LNCaP clone FGC (cell line): Measurements from ENCODE around the gene SGMS1.
"Not testable (repeated sequence)": the region's sequence is repeated elsewhere in the genome, so short reads cannot be mapped to it uniquely, and the experiment has no call there.

Experiments used
- DNase-seq: peaks from one replicate; pipeline ENCODE4 v3.0.0-alpha.2; 2011; ENCODE audit warnings: low read depth
- H3K4me3 ChIP-seq: 2 replicates; pipeline ENCODE4 v1.5.1; 2011; ENCODE audit warnings: mild to moderate bottlenecking, low read depth, low read length, control low read depth
- TF ChIP-seq, protein P1 (sequence below): IDR thresholded peaks from 2 replicates; pipeline ENCODE4 v1.5.1; 2012; ENCODE audit warnings: mild to moderate bottlenecking; ENCODE audit not compliant: control insufficient read depth, insufficient read depth; ENCODE audit errors: extremely low read depth

Gene SGMS1

GRCh38 chr10:50508315-50509051, 115.3 kb downstream of the SGMS1 start:
- no peak for DNase-seq
- no peak overlapping the region for H3K4me3 ChIP-seq
- TF ChIP-seq, protein P1, sequence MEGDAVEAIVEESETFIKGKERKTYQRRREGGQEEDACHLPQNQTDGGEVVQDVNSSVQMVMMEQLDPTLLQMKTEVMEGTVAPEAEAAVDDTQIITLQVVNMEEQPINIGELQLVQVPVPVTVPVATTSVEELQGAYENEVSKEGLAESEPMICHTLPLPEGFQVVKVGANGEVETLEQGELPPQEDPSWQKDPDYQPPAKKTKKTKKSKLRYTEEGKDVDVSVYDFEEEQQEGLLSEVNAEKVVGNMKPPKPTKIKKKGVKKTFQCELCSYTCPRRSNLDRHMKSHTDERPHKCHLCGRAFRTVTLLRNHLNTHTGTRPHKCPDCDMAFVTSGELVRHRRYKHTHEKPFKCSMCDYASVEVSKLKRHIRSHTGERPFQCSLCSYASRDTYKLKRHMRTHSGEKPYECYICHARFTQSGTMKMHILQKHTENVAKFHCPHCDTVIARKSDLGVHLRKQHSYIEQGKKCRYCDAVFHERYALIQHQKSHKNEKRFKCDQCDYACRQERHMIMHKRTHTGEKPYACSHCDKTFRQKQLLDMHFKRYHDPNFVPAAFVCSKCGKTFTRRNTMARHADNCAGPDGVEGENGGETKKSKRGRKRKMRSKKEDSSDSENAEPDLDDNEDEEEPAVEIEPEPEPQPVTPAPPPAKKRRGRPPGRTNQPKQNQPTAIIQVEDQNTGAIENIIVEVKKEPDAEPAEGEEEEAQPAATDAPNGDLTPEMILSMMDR, result no peak

DNA sequence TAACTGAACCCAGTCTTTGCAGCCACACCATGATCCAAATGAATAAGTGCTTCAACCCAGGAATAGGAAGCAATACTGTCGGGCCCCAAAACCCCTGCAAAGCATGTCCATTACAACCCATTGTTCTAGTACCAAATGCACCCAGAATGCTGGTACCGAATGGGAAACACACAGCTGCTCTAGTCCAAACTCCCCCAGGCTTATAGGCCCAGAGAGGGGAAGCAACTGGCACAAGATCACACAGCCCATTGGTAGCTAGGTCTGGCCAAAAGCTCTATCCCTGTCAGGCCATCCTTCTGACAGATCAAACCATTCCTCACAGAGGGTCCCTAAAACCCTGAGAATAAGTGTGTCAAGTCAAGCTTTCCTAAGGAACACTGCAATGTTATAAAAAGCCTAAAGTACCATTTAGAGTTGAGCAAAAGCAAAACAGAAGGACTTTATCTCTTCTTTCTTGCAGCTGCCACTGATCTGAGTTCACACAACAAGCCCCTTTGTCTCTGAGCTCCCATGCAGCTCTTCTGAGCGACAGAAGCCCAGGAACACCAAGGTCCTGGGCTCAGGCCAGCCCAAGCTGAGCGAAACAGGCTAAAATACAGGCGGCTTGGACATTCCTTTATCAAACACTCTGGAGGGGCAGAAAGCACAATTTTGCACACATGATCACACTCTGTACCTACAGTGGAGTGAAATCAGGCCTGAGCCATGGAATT, 116.7 kb downstream of the SGMS1 start:
- no peak for DNase-seq
- H3K4me3 ChIP-seq, result no peak overlapping the region
- TF ChIP-seq, protein P1, result no peak

DNA sequence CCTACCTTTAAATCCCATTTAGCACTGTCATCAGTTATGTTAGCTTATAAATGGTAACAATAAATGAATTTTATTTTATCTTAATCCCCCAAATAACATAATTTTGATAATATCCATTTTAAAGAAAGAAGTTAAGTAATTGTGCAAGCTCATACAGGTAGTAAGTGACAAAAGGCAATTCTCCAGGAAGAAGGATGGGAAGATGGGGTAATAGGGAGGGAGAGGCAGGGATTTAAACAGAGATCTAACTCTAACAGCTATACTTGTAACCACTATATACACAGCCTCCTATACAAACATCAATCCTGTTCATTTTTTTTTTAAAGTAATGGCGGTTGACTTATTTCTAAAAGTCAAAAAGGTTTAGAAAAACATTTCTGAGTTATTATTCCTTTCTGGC, 119.4 kb downstream of the SGMS1 start:
- TF ChIP-seq, protein P1, result no peak
- H3K4me3 ChIP-seq, result no peak overlapping the region
- DNase-seq, result no peak

GRCh38 chr10:50503661-50504320, 120.0 kb downstream of the SGMS1 start:
- DNase-seq, result no peak
- TF ChIP-seq, protein P1, result no peak
- H3K4me3 ChIP-seq, result no peak overlapping the region

GRCh38 chr10:50503156-50503555, 120.6 kb downstream of the SGMS1 start:
- DNase-seq, H3K4me3 ChIP-seq: not testable (repeated sequence)

DNA sequence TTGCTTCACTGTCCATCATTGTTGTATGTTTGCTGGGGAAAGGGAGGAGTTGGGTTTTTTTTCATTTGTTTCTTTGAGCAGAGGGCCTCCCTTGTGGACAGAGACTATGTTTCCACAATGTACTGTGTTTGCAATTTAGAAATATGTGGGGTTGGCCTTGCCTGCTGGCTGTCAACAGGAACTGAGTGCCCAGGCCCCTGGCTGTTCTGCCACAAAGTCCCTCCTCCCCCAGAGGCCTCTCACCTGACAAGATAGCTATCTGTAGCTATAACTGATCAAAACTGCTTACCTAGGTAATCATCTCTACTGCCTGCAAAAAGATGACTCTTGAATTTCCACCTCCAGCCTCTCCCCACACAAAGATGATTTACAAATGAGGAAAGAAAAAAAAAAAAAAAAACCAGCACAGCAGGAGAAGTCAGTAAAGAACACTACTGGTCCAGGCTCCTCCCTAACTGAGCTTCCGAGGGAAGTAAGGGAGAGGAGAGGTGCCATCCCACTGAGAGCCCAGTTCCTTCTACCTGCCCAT, 121.8 kb downstream of the SGMS1 start:
- peak; percentile 22 for DNase-seq
- TF ChIP-seq, protein P1, result no peak
- no peak overlapping the region for H3K4me3 ChIP-seq

- TF ChIP-seq, protein P1, result no peak
- no peak for DNase-seq
- H3K4me3 ChIP-seq, result no peak overlapping the region
Measured at GRCh38 chr10:50501478-50501877, 122.3 kb downstream of the SGMS1 start.
